Esophagus squamous epithelium (tissue), 4 donors: ENCODE measurements around the gene TEAD1.

ENCODE experiments used
- POLR2A ChIP-seq, 4 donors: fragments of 450-650 bp; IDR thresholded peaks; one replicate each; pipeline ENCODE4 v1.6.1; 2017; ENCODE audit warnings: antibody characterized with exemption in 4 of 4, mild to moderate bottlenecking in 4 of 4, moderate library complexity in 3 of 4
- TF ChIP-seq, protein P1 (sequence below), 6 experiments: fragments of 450-650 bp in 4 of 6; fragments of 200-600 bp in 2 of 6; sonication (generic) in 2 of 6; IDR thresholded peaks; one replicate each; pipeline ENCODE4 v1.5.1; 2016 to 2019; ENCODE audit warnings: antibody characterized with exemption in 6 of 6, mild to moderate bottlenecking in 4 of 6, moderate library complexity in 4 of 6

DNA sequence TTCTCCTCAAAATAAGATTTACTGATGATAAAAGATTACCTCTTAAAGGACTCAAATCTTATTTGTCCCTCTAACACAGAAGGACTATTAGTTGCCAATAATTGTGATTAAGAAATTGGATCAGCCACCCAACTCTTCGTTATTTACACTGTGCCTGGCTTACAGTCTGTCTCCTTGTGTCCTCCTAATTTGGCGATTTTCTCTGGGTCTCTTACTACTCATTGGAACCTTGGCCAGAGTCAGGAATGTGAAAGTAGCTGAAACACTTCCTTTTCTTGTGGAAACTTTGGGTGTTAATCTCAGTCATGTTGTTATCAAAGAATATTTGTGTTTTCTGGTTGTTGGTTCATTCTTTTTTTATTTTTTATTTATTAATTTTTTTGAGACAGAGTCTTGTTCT lies 83.2 kb downstream of the TEAD1 start:
- TF ChIP-seq, protein P1, sequence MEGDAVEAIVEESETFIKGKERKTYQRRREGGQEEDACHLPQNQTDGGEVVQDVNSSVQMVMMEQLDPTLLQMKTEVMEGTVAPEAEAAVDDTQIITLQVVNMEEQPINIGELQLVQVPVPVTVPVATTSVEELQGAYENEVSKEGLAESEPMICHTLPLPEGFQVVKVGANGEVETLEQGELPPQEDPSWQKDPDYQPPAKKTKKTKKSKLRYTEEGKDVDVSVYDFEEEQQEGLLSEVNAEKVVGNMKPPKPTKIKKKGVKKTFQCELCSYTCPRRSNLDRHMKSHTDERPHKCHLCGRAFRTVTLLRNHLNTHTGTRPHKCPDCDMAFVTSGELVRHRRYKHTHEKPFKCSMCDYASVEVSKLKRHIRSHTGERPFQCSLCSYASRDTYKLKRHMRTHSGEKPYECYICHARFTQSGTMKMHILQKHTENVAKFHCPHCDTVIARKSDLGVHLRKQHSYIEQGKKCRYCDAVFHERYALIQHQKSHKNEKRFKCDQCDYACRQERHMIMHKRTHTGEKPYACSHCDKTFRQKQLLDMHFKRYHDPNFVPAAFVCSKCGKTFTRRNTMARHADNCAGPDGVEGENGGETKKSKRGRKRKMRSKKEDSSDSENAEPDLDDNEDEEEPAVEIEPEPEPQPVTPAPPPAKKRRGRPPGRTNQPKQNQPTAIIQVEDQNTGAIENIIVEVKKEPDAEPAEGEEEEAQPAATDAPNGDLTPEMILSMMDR (IDR thresholded peaks at IDR 0.05), result no peak
- no peak for TF ChIP-seq POLR2A (IDR thresholded peaks at IDR 0.05)
